ENCODE data around the gene ZNF516.

The ZNF516 gene

GRCh38 chr18:76404345-76404831, 90.7 kb downstream of the ZNF516 start:
- no peak for DNase-seq (ENCODE audit: extremely low read depth, low read depth)
- no peak for TF ChIP-seq CTCF (IDR thresholded peaks at IDR 0.05; ENCODE audit: low read depth, low read length)

GRCh38 chr18:76402026-76402990, 92.7 kb downstream of the ZNF516 start:
- no peak for DNase-seq (ENCODE audit: extremely low read depth, low read depth)
- TF ChIP-seq CTCF (IDR thresholded peaks at IDR 0.05; ENCODE audit: low read depth, low read length), result no peak

- TF ChIP-seq CTCF (IDR thresholded peaks at IDR 0.05; ENCODE audit: low read depth, low read length), result no peak
- DNase-seq (ENCODE audit: extremely low read depth, low read depth), result no peak
Measured at GRCh38 chr18:76401498-76401897, 93.5 kb downstream of the ZNF516 start.

- TF ChIP-seq CTCF (IDR thresholded peaks at IDR 0.05; ENCODE audit: low read depth, low read length), result no peak
- no peak for DNase-seq (ENCODE audit: extremely low read depth, low read depth)
Measured at GRCh38 chr18:76399613-76400391, 95.2 kb downstream of the ZNF516 start.

GRCh38 chr18:76398896-76399612, 96.0 kb downstream of the ZNF516 start:
- peak; percentile 100 for TF ChIP-seq CTCF (IDR thresholded peaks at IDR 0.05; ENCODE audit: low read depth, low read length)
- DNase-seq (ENCODE audit: extremely low read depth, low read depth), result peak; percentile 49

GRCh38 chr18:76398295-76398694, 96.7 kb downstream of the ZNF516 start:
- DNase-seq (ENCODE audit: extremely low read depth, low read depth), result no peak
- TF ChIP-seq CTCF (IDR thresholded peaks at IDR 0.05; ENCODE audit: low read depth, low read length), result no peak

All from AG09319 (cell line).